GM21786 (cell line): ENCODE data around the gene TRIM33.

Experiments used
- ATAC-seq: cut with Tn5 transposase; IDR thresholded peaks from one replicate; pipeline ENCODE4 v1.9.1; 2021; ENCODE audit not compliant: unreplicated experiment

The TRIM33 gene

GRCh38 chr1:114511032-114511785 lies at the start of gene TRIM33:
TSS of gene TRIM33 (minus strand) at chr1:114511203. CDS start at chr1:114511076, 127 bp downstream.
- peak; percentile 67 for ATAC-seq

- peak; percentile 46 for ATAC-seq
These were observed 48.4 kb upstream of the TRIM33 start for GRCh38 chr1:114559356-114559755.

GRCh38 chr1:114558544-114558943 lies 47.5 kb upstream of the TRIM33 start:
- peak; percentile 57 for ATAC-seq

- ATAC-seq, result no peak
These were observed 43.6 kb upstream of the TRIM33 start for GRCh38 chr1:114554577-114554976.

- no peak for ATAC-seq
These were observed 41.2 kb upstream of the TRIM33 start for GRCh38 chr1:114552106-114552639.

GRCh38 chr1:114551400-114551799 lies 40.4 kb upstream of the TRIM33 start:
- no peak for ATAC-seq

GRCh38 chr1:114550336-114550735 lies 39.3 kb upstream of the TRIM33 start:
- ATAC-seq, result no peak

GRCh38 chr1:114549137-114549536 lies 38.1 kb upstream of the TRIM33 start:
- ATAC-seq, result no peak

GRCh38 chr1:114547076-114547475 lies 36.1 kb upstream of the TRIM33 start:
- ATAC-seq, result no peak

- ATAC-seq, result no peak
These were observed 34.8 kb upstream of the TRIM33 start for GRCh38 chr1:114545796-114546195.

GRCh38 chr1:114545315-114545714 lies 34.3 kb upstream of the TRIM33 start:
- ATAC-seq, result no peak

GRCh38 chr1:114540821-114541220 lies 29.8 kb upstream of the TRIM33 start:
- ATAC-seq, result no peak

GRCh38 chr1:114540272-114540671 lies 29.3 kb upstream of the TRIM33 start:
- no peak for ATAC-seq

GRCh38 chr1:114536043-114536442 lies 25.0 kb upstream of the TRIM33 start:
- ATAC-seq, result no peak

- ATAC-seq, result no peak
These were observed 24.4 kb upstream of the TRIM33 start for GRCh38 chr1:114535401-114535800.

- no peak for ATAC-seq
These were observed 20.1 kb upstream of the TRIM33 start for GRCh38 chr1:114531094-114531493.

- ATAC-seq, result no peak
These were observed 19.2 kb upstream of the TRIM33 start for GRCh38 chr1:114530224-114530623.

GRCh38 chr1:114524944-114525343 lies 13.9 kb upstream of the TRIM33 start:
- ATAC-seq, result no peak

- no peak for ATAC-seq
These were observed 11.2 kb upstream of the TRIM33 start for GRCh38 chr1:114522264-114522575.

- no peak for ATAC-seq
These were observed 10.6 kb upstream of the TRIM33 start for GRCh38 chr1:114521396-114522263.

GRCh38 chr1:114517348-114517747 lies 6.3 kb upstream of the TRIM33 start:
- no peak for ATAC-seq
